Lower lobe of right lung (tissue), 2 donors: Measurements from ENCODE around the gene CAMKK1. TPM values are rescaled to one million over a fixed set of nuclear protein-coding genes. Genes with fewer than 3 reads are reported as not detected.
A peak's percentile ranks its signal among the peaks of the same experiment; 100 is the strongest.
"Not testable (repeated sequence)": the region's sequence is repeated elsewhere in the genome, so short reads cannot be mapped to it uniquely, and the experiment has no call there.

Experiments
- ATAC-seq, 2 donors: fragments of 200-7000 bp; cut with Tn5 transposase; one replicate each; pipeline ENCODE4 v1.9.1; 2020 to 2022; ENCODE audit warnings: mild to moderate bottlenecking in 2 of 2, moderate library complexity in 2 of 2
- DNase-seq: peaks from one replicate; pipeline ENCODE4 v3.0.0-alpha.2; 2020
- H3K27ac ChIP-seq: fragments of 200-600 bp; one replicate; pipeline ENCODE4 v1.8.0; 2022
- H3K27me3 ChIP-seq: fragments of 200-600 bp; one replicate; pipeline ENCODE4 v1.8.0; 2022; ENCODE audit warnings: low read depth
- H3K36me3 ChIP-seq: fragments of 200-600 bp; one replicate; pipeline ENCODE4 v1.8.0; 2022; ENCODE audit warnings: mild to moderate bottlenecking
- H3K4me1 ChIP-seq: fragments of 200-600 bp; one replicate; pipeline ENCODE4 v1.8.0; 2022
- H3K4me3 ChIP-seq: fragments of 200-600 bp; one replicate; pipeline ENCODE4 v1.8.0; 2022; ENCODE audit warnings: mild to moderate bottlenecking
- H3K9me3 ChIP-seq: fragments of 200-600 bp; one replicate; pipeline ENCODE4 v1.8.0; 2022
- CTCF ChIP-seq: fragments of 200-600 bp; IDR thresholded peaks from one replicate; pipeline ENCODE4 v1.8.0; 2022; ENCODE audit warnings: antibody characterized with exemption, mild to moderate bottlenecking
- intact Hi-C: fragments of 100-400 bp; cut with DNase I; formaldehyde crosslinking; loops from one replicate; pipeline ENCODE4 v1.11.0; 2022
- total RNA-seq: library from RNA; stranded (reverse); fragmentation: NEBNext Ultra II Directional; extraction: Animal tissue kit (Norgen Biotek cat#: 25700); gene quantifications from one replicate; pipeline ENCODE4 v1.2.1, GENCODE V29; 2021
- donor health status: DM: no; HTN: yes; CAD: no; lungs with severe emphysema.

CAMKK1 gene
- total RNA-seq, 1 donor from 2014 or later = 9.7 TPM

- peak; percentile 37 for DNase-seq
- intact Hi-C loops = no loop called here
These were observed 30.8 kb downstream of the CAMKK1 start for GRCh38 chr17:3861761-3862681.

DNA sequence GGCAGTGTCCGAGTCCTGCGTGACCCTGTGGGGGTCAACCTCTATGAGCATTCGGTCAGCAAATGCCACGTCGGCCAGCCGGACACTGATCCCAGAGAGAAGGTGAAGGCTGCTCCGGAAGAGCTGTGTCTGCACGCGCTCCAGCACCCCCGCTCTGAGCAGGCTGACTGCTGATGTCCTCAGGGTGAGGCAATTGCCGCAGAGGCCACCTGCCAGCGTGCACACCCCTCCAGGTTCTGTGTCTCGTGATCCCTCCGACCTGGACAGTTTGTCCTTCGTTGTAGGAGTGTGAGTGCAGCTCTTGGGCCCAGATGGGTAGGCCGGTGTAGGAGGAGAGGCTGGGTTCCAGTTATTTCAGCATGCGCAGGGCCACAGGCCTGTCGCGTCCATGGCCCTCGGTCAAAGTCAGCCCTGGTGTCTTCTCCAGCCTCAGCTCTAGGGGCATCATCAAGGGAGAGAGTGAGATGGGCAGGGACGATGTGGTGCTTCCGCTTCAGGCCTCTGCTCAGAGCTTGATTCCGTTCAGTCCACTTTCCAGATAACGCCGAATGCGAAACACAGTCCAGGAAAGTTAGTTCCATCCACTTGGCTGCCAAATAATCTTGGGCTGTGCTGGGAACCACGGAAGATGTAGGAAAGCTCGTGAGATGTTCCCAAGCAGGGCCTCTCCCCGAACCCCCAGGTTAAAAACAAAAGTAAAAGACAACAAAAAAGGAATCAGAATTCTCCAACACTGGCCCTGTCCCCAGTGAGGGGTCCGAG, 31.7 kb downstream of the CAMKK1 start:
- H3K9me3 ChIP-seq = no peaks in the 10 kb centered on the region
- ATAC-seq (no peak), DNase-seq (no peak)
- H3K36me3 ChIP-seq = peaks cover 21% of the 10 kb centered on the region
- H3K4me1 ChIP-seq = no peaks in the 10 kb centered on the region
- intact Hi-C loops = no loop called here
- H3K4me3 ChIP-seq = no peak overlapping the region
- H3K27me3 ChIP-seq = no peaks in the 10 kb centered on the region
- no peak overlapping the region for H3K27ac ChIP-seq
- TF ChIP-seq CTCF = no peak

More at GRCh38 chr17:3861761-3862681, 30.8 kb downstream of the CAMKK1 start:
- no peaks in the 10 kb centered on the region for H3K9me3 ChIP-seq
- ATAC-seq = no peak
- no peak for TF ChIP-seq CTCF
- H3K27ac ChIP-seq = no peak overlapping the region
- no peaks in the 10 kb centered on the region for H3K4me1 ChIP-seq
- peaks cover 21% of the 10 kb centered on the region for H3K36me3 ChIP-seq
- no peaks in the 10 kb centered on the region for H3K27me3 ChIP-seq
- no peak overlapping the region for H3K4me3 ChIP-seq

GRCh38 chr17:3859940-3860339, 32.9 kb downstream of the CAMKK1 start:
- Histone ChIP-seq H3K36me3 (peaks cover 21% of the 10 kb centered on the region), H3K27ac (no peak overlapping the region), H3K4me3 (no peak overlapping the region), H3K4me1 (no peaks in the 10 kb centered on the region), H3K27me3 (no peaks in the 10 kb centered on the region), H3K9me3 (no peaks in the 10 kb centered on the region)
- ATAC-seq (no peak), DNase-seq (no peak)
- intact Hi-C loops = no loop called here
- TF ChIP-seq CTCF = no peak

DNA sequence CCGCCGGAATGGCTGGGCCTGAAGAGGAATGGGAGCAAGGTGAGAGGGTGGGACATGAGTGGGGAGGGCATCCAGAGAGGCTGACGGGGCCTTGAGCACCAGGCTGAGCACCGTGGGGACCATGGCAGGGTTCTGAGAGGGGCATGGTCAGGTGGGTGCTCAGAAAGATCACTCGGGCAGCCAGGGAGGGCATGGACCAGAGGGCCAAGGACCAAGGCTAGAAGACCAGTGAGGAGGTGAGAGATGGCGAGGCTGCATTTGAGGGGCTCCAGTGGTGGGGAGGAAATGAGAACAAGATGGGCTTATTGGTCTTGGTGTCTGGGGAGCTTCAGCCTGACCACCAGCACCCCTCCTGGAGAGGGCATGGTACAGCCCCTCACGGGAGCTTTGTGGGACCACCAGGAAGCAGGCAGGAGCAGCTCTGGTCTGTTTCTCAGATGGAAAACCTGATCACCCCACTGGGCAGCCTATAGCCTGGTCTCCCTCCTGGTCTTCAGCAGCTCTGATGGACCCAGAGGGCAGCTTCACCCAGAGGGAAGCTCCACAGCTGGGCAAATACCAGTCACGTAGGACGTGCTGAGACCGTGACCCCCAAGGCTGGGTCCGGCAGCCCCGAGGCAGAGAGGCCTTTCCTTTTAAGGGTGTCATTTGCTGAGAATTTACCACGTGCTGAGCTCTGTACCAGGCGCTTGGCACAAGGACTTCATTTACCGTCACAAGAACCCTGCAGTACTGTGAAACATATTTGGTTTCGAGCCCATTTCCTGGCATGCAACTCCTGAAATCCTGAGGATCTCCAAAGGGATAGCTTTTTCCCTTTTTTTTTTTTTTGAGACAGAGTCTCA, 35.4 kb downstream of the CAMKK1 start:
- intact Hi-C loops = no loop called here
- Histone ChIP-seq H3K27me3 (no peaks in the 10 kb centered on the region), H3K4me3 (no peak overlapping the region), H3K36me3 (peaks cover 21% of the 10 kb centered on the region), H3K4me1 (no peaks in the 10 kb centered on the region), H3K27ac (no peak overlapping the region), H3K9me3 (no peaks in the 10 kb centered on the region)
- no peak for DNase-seq
- no peak for TF ChIP-seq CTCF
- no peak for ATAC-seq

GRCh38 chr17:3854204-3854603, 38.6 kb downstream of the CAMKK1 start:
- H3K27me3 ChIP-seq, H3K27ac ChIP-seq, ATAC-seq, H3K36me3 ChIP-seq, intact Hi-C loops, H3K4me3 ChIP-seq, H3K9me3 ChIP-seq, DNase-seq, H3K4me1 ChIP-seq: not testable (repeated sequence)
